AG09309 (cell line): ENCODE data around the gene ACTN1.

Source experiments
- DNase-seq: peaks from one replicate; pipeline ENCODE4 v3.0.0-alpha.2; 2010; ENCODE audit warnings: low read depth
- H3K4me3 ChIP-seq: 2 replicates; pipeline ENCODE4 v1.5.1; 2011; ENCODE audit warnings: mild to moderate bottlenecking, low read depth, low read length, moderate library complexity; ENCODE audit not compliant: control insufficient read depth
- CTCF ChIP-seq: IDR thresholded peaks from 2 replicates; pipeline ENCODE4 v1.5.1; 2011; ENCODE audit warnings: mild to moderate bottlenecking, low read depth, low read length, inconsistent platforms; ENCODE audit not compliant: insufficient read depth, control insufficient read depth; ENCODE audit errors: missing control alignments

Gene ACTN1

GRCh38 chr14:68961781-68962584 lies 17.1 kb downstream of the ACTN1 start:
- no peak for DNase-seq
- no peak for TF ChIP-seq CTCF
- H3K4me3 ChIP-seq: no peak overlapping the region

GRCh38 chr14:68961361-68961760 lies 17.7 kb downstream of the ACTN1 start:
- no peak for DNase-seq
- no peak for TF ChIP-seq CTCF
- no peak overlapping the region for H3K4me3 ChIP-seq

DNA sequence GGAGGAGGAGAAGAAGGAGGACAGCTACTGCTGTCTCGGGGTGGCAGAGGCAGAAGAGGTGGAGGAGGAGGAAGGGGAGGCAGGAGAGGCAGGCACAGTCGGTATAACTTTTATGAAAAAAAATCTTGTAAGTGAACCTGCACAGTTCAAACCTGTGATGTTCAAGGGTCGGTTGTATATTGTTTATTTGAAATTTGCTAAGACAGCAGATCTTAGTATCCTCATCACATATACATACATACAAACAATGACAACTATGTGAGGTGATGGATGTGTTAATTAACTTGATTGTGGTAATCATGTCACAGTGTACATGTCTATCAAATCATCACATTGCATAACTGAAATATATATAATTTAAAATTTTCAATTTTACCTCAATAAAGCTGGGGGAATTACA lies 19.0 kb downstream of the ACTN1 start:
- DNase-seq: no peak
- TF ChIP-seq CTCF: no peak

GRCh38 chr14:68959035-68959434 lies 20.1 kb downstream of the ACTN1 start:
- TF ChIP-seq CTCF: no peak
- no peak for DNase-seq
- H3K4me3 ChIP-seq: no peak overlapping the region

More for the DNA sequence above, 19.0 kb downstream of the ACTN1 start:
- H3K4me3 ChIP-seq: no peak overlapping the region

DNA sequence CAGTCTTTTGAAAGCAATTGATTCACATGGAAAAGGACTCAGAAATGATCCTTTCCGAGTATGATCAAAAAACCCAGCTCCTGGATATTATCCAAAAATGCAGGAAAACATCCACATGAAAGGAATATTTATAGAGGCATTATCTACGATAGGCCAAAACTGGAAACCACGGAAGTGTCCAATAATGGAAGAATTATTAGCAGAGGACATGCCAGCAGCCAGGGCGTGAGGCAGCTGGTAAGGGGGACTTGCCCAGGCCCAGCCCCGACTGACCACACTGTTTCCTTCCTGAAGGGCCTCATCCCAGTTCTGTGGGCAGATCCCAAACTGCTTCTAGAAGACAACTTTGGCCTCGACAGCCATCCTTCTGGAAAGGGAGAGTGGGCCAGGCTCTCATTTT lies 20.5 kb downstream of the ACTN1 start:
- no peak overlapping the region for H3K4me3 ChIP-seq
- no peak for TF ChIP-seq CTCF
- no peak for DNase-seq

DNA sequence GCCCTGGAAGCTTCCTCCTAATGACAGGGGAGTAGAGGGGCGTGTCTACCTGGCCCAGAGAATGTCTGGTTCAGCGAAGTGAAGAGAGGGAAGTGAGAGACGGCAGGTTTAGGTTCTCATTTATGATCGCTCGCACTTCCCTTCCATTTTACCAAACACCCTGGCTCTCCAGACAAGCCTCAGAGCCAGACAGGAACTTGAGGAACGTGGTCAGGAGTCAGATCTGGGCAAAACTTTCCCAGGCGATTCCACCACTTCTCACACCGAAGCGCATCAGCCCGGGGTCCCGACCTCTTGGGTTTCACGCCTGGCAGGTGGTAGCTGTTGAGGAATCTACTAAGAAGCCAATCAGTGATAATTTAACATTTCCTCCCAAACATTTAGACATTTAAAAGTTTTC lies 21.3 kb downstream of the ACTN1 start:
- H3K4me3 ChIP-seq: no peak overlapping the region
- no peak for DNase-seq
- no peak for TF ChIP-seq CTCF
